Thyroid gland (tissue), 4 donors: ENCODE data around the gene PHACTR1. TPM values are rescaled to one million over a fixed set of nuclear protein-coding genes. Genes with fewer than 3 reads are reported as not detected.

Source experiments
- DNase-seq, 2 donors: peaks; one replicate each; pipeline ENCODE4 v3.0.0-alpha.2; 2019
- H3K27ac ChIP-seq, 3 donors: fragments of 200-600 bp; sonication (generic); 1 replicate in 2 of 3; 2 replicates in 1 of 3; pipeline ENCODE4 v1.5.1; 2016 to 2019; ENCODE audit warnings: mild to moderate bottlenecking in 1 of 3, moderate library complexity in 1 of 3
- H3K27me3 ChIP-seq: fragments of 200-600 bp; sonication (generic); one replicate; pipeline ENCODE4 v1.5.1; 2019
- H3K36me3 ChIP-seq, 2 donors: fragments of 200-600 bp; sonication (generic); one replicate each; pipeline ENCODE4 v1.5.1; 2016 to 2019
- H3K4me1 ChIP-seq, 2 donors: fragments of 200-600 bp; sonication (generic); one replicate each; pipeline ENCODE4 v1.5.1; 2017 to 2019
- H3K4me3 ChIP-seq, 3 donors: fragments of 200-600 bp; sonication (generic); replicated peaks in 1 of 3; 1 replicate in 2 of 3; 2 replicates in 1 of 3; pipeline ENCODE4 v1.5.1; 2016; ENCODE audit warnings: mild to moderate bottlenecking in 1 of 3
- H3K9me3 ChIP-seq: fragments of 200-600 bp; sonication (generic); one replicate; pipeline ENCODE4 v1.5.1; 2017
- POLR2A ChIP-seq, 2 donors: fragments of 450-650 bp; IDR thresholded peaks; one replicate each; pipeline ENCODE4 v1.6.1; 2017; ENCODE audit warnings: antibody characterized with exemption in 2 of 2, mild to moderate bottlenecking in 2 of 2, moderate library complexity in 1 of 2
- WGBS, 2 donors: methylation state at CpG; one replicate each; pipeline ENCODE4 v1.1.5; 2017; 5-methylcytosine and 5-hydroxymethylcytosine counted together
- intact Hi-C: fragments of 100-400 bp; cut with DNase I; formaldehyde crosslinking; loops from one replicate; pipeline ENCODE4 v1.15.1; 2023
- total RNA-seq, 4 donors: library from RNA; depleted of rRNA; stranded (reverse); fragments of >200 nt; gene quantifications; one replicate each; pipeline ENCODE4 v1.2.3, GENCODE V29; 2016
- TF ChIP-seq, protein P1 (sequence below), 6 experiments: fragments of 200-600 bp in 3 of 6; fragments of 450-650 bp in 3 of 6; sonication (generic) in 3 of 6; IDR thresholded peaks; one replicate each; pipeline ENCODE4 v1.5.1; 2016 to 2019; ENCODE audit warnings: antibody characterized with exemption in 6 of 6, mild to moderate bottlenecking in 2 of 6, inconsistent platforms in 1 of 6, moderate library complexity in 1 of 6

Gene PHACTR1
- total RNA-seq, 4 donors from 2014 or later = 2.9 to 8.6 (median 4.4) TPM

DNA sequence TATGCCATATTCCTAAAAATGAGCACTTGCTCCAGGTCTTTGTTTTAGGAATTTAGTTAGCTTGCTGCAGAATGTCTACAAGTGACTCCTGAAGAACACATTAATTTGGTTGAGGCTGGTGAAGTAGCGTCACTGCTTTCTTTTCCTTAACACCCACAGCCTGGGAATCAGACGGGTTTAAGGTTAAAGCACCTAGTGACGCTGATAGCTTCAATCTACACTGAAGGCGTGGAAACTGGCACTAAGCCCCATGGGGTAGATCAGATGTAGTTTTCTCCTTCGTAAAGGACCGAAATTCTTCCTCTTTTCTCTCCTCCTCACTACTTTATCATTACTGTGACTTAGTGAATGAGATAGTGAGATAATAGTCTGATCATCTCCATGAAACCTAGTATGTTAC lies 521.5 kb downstream of the PHACTR1 start:
- H3K4me3 ChIP-seq = no peak overlapping the region
- DNase-seq = no peak
- 96 to 97% methylated on average over 6 of the region's 6 CpGs for WGBS, 2 donors
- no peaks in the 10 kb centered on the region for H3K4me1 ChIP-seq
- H3K27me3 ChIP-seq = no peaks in the 10 kb centered on the region
- no peaks in the 10 kb centered on the region for H3K36me3 ChIP-seq
- no peaks in the 10 kb centered on the region for H3K9me3 ChIP-seq
- H3K27ac ChIP-seq = no peak overlapping the region
- intact Hi-C loops = no loop called here
- TF ChIP-seq, protein P1, sequence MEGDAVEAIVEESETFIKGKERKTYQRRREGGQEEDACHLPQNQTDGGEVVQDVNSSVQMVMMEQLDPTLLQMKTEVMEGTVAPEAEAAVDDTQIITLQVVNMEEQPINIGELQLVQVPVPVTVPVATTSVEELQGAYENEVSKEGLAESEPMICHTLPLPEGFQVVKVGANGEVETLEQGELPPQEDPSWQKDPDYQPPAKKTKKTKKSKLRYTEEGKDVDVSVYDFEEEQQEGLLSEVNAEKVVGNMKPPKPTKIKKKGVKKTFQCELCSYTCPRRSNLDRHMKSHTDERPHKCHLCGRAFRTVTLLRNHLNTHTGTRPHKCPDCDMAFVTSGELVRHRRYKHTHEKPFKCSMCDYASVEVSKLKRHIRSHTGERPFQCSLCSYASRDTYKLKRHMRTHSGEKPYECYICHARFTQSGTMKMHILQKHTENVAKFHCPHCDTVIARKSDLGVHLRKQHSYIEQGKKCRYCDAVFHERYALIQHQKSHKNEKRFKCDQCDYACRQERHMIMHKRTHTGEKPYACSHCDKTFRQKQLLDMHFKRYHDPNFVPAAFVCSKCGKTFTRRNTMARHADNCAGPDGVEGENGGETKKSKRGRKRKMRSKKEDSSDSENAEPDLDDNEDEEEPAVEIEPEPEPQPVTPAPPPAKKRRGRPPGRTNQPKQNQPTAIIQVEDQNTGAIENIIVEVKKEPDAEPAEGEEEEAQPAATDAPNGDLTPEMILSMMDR (IDR thresholded peaks at IDR 0.05) = no peak
- no peak for TF ChIP-seq POLR2A (IDR thresholded peaks at IDR 0.05)

DNA sequence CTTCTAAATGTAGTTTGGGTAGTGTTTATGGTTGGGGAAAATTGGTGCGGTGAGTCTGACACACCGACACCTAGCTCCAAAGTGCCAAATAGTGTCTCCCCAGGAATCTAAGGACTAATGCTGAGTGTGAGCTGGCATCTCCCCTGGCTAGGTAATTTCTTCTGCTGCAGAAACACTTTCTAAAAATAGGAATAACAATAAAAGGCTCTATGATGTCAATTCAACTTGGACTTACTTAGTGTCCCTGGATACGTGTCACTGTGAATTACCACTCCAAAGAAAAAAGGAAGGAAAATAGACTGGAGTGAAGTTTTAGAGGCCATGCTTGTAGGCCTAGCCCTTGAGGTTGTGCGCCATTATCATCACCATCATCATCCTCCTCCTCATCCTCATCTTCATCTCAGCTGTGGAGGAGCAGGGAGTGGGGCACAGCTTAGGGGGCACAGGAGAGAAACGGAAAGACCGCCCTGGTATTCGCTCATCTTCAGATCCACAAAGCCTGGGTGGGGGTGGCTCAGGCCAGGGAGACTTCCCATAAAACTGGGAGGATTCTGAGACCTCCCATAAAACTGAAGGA lies 522.2 kb downstream of the PHACTR1 start:
- intact Hi-C loops = no loop called here
- no peak for DNase-seq
- H3K27me3 ChIP-seq = no peaks in the 10 kb centered on the region
- 95 to 97% methylated on average over 7 of the region's 7 CpGs for WGBS, 2 donors
- H3K9me3 ChIP-seq = no peaks in the 10 kb centered on the region
- H3K4me1 ChIP-seq = no peaks in the 10 kb centered on the region
- H3K36me3 ChIP-seq = no peaks in the 10 kb centered on the region
- no peak for TF ChIP-seq POLR2A (IDR thresholded peaks at IDR 0.05)
- TF ChIP-seq, protein P1 (IDR thresholded peaks at IDR 0.05) = no peak
- no peak overlapping the region for H3K27ac ChIP-seq
- H3K4me3 ChIP-seq = no peak overlapping the region

DNA sequence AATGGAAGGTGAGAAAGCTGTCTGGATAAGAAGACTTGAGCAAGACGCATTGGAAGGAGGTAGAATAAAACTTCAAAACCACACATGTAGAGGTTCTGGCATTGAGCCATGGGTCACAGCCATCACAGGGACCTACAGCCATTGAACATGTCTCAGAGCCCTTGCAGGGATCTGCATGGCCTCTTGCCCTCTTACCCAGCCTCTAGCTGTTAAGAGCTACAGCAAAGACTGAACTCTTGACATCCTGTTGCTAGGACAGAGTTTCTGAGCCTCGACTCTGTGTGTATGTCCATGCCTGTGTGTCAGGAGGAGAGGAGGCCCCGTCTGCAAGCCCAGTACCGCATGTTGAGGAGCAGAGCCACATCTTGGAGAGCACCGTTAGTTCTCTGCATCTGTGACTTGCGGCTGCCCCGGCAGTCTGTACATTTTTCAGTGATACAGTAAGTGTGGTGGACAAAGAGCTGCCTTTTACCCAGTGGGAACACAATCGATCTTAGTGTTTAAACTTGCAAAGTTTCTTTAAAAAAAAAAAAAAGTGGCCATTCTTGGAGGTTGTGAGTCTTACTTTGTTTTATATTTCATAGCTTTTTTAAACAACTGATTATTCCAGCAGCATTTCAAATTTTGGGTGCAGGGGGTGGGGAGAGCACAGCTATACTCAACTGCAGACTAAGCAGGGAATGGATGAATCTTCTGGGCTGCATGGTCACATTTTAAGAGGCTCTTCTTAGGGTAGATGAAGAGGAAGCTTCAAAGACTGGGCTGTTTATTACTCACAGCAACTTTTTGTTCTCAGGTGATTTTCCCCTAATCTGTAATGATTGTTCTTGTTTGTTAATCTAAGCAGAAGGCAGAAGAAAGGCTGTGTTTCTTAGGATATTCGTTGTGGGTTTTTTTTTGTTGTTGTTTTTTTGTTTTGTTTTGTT lies 523.2 kb downstream of the PHACTR1 start:
- Histone ChIP-seq H3K36me3 (no peaks in the 10 kb centered on the region), H3K4me1 (no peaks in the 10 kb centered on the region), H3K9me3 (no peaks in the 10 kb centered on the region), H3K4me3 (no peak overlapping the region), H3K27ac (no peak overlapping the region), H3K27me3 (no peaks in the 10 kb centered on the region)
- intact Hi-C loops = no loop called here
- TF ChIP-seq POLR2A (IDR thresholded peaks at IDR 0.05) = no peak
- TF ChIP-seq, protein P1 (IDR thresholded peaks at IDR 0.05) = no peak
- DNase-seq = no peak
- 82 to 83% methylated on average over 8 to 9 of the region's 9 CpGs for WGBS, 2 donors

DNA sequence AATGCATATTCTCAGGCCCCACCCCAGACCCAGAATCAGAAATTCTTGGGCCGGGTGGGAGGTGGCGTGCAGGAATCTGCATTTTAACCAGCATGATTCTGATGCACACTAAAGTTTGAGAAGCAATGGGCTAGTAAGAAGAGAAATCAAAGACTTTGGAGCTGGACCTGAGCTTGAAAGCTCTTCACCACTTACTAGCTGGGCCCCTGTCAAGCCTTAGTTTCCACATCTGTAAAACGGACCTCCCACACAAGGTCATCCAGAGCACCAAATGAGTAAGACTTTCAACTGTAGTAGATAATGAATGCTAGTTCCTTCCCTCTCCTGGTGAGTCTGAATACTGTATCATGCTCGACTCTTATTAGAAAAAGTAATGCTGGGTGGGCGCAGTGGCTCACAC lies 524.8 kb downstream of the PHACTR1 start:
- intact Hi-C loops = no loop called here
- no peaks in the 10 kb centered on the region for H3K27me3 ChIP-seq
- H3K36me3 ChIP-seq = no peaks in the 10 kb centered on the region
- H3K27ac ChIP-seq = no peak overlapping the region
- TF ChIP-seq, protein P1 (IDR thresholded peaks at IDR 0.05) = no peak
- no peak for TF ChIP-seq POLR2A (IDR thresholded peaks at IDR 0.05)
- no peaks in the 10 kb centered on the region for H3K9me3 ChIP-seq
- no peak overlapping the region for H3K4me3 ChIP-seq
- no peak for DNase-seq
- WGBS, 2 donors = 89 to 98% methylated on average over 5 of the region's 5 CpGs
- H3K4me1 ChIP-seq = no peaks in the 10 kb centered on the region

DNA sequence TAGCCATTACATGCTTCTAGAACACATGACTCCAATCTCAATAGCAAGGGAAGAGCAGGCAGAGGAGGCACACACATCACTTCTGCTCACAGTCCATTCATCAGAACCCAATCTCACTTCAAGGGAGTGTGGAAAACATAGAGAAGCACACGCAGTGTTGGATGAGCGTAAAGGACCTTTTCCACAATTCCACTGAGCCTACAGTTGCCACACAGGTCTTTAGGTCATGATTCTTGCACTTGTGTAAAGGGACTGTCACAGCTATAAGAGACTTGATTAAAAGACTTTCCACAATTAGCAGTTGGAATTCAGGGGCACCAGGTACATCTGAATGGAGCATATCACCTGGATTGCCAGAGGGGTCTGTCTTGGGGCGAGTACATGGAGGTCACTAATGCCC lies 525.6 kb downstream of the PHACTR1 start:
- Histone ChIP-seq H3K4me3 (no peak overlapping the region), H3K9me3 (no peaks in the 10 kb centered on the region), H3K27me3 (no peaks in the 10 kb centered on the region), H3K27ac (no peak overlapping the region), H3K36me3 (no peaks in the 10 kb centered on the region), H3K4me1 (no peaks in the 10 kb centered on the region)
- intact Hi-C loops = no loop called here
- no peak for DNase-seq
- no peak for TF ChIP-seq POLR2A (IDR thresholded peaks at IDR 0.05)
- TF ChIP-seq, protein P1 (IDR thresholded peaks at IDR 0.05) = no peak
- WGBS, 2 donors = 100% methylated on average over 3 of the region's 3 CpGs
